ENCODE results near the gene FOXA2. TPM values are rescaled to one million over a fixed set of nuclear protein-coding genes. Genes with fewer than 3 reads are reported as not detected.
A peak's percentile ranks its signal among the peaks of the same experiment; 100 is the strongest.

The FOXA2 gene
- total and polyA plus RNA-seq, 2 donors: 0.02 TPM; not detected in 1

GRCh38 chr20:22575737-22576136 is 8.6 kb downstream of the FOXA2 start:
- no peaks in the 10 kb centered on the region for H3K36me3 ChIP-seq (ENCODE audit: control insufficient read depth in 2 of 2, insufficient read depth in 2 of 2, low read length in 1 of 2)
- H3K4me3 ChIP-seq (ENCODE audit: low read length in 2 of 2): no peak overlapping the region
- H3K27ac ChIP-seq (ENCODE audit: low read depth in 1 of 2, low read length in 1 of 2): no peak overlapping the region
- no peak for DNase-seq (ENCODE audit: low read depth in 6 of 9, low spot score in 9 of 9)
- H3K4me1 ChIP-seq (ENCODE audit: control insufficient read depth in 2 of 2, insufficient read depth in 2 of 2, low read length in 2 of 2): peaks cover 3 to 6% of the 10 kb centered on the region in 2 donors
- H3K27me3 ChIP-seq (ENCODE audit: control insufficient read depth in 2 of 2, insufficient read depth in 1 of 2, low read length in 1 of 2): peaks cover 86 to 95% of the 10 kb centered on the region in 2 donors
- H3K9me3 ChIP-seq (ENCODE audit: control insufficient read depth in 2 of 2, insufficient read depth in 1 of 2, low read length in 1 of 2): no peaks in the 10 kb centered on the region
- WGBS: 24% methylated on average over 4 of the region's 4 CpGs

- Histone ChIP-seq H3K4me1 (ENCODE audit: control insufficient read depth in 2 of 2, insufficient read depth in 2 of 2, low read length in 2 of 2) (peaks cover 3 to 6% of the 10 kb centered on the region in 2 donors), H3K27ac (ENCODE audit: low read depth in 1 of 2, low read length in 1 of 2) (no peak overlapping the region), H3K27me3 (ENCODE audit: control insufficient read depth in 2 of 2, insufficient read depth in 1 of 2, low read length in 1 of 2) (peaks cover 85 to 95% of the 10 kb centered on the region in 2 donors), H3K4me3 (ENCODE audit: low read length in 2 of 2) (no peak overlapping the region), H3K9me3 (ENCODE audit: control insufficient read depth in 2 of 2, insufficient read depth in 1 of 2, low read length in 1 of 2) (no peaks in the 10 kb centered on the region), H3K36me3 (ENCODE audit: control insufficient read depth in 2 of 2, insufficient read depth in 2 of 2, low read length in 1 of 2) (no peaks in the 10 kb centered on the region)
- peak in 2 of 9 donors; percentile 13 to 45 for DNase-seq (ENCODE audit: low read depth in 6 of 9, low spot score in 9 of 9)
- 23% methylated on average over 9 of the region's 9 CpGs for WGBS
These were observed 9.2 kb downstream of the FOXA2 start for GRCh38 chr20:22575087-22575721.

GRCh38 chr20:22574545-22575086 is 9.8 kb downstream of the FOXA2 start:
- Histone ChIP-seq H3K27me3 (ENCODE audit: control insufficient read depth in 2 of 2, insufficient read depth in 1 of 2, low read length in 1 of 2) (peaks cover 82 to 94% of the 10 kb centered on the region in 2 donors), H3K27ac (ENCODE audit: low read depth in 1 of 2, low read length in 1 of 2) (no peak overlapping the region), H3K36me3 (ENCODE audit: control insufficient read depth in 2 of 2, insufficient read depth in 2 of 2, low read length in 1 of 2) (no peaks in the 10 kb centered on the region), H3K4me3 (ENCODE audit: low read length in 2 of 2) (no peak overlapping the region), H3K9me3 (ENCODE audit: control insufficient read depth in 2 of 2, insufficient read depth in 1 of 2, low read length in 1 of 2) (no peaks in the 10 kb centered on the region), H3K4me1 (ENCODE audit: control insufficient read depth in 2 of 2, insufficient read depth in 2 of 2, low read length in 2 of 2) (peaks cover 3 to 6% of the 10 kb centered on the region in 2 donors)
- DNase-seq (ENCODE audit: low read depth in 6 of 9, low spot score in 9 of 9): no peak
- 40% methylated on average over 4 of the region's 4 CpGs for WGBS

GRCh38 chr20:22572491-22572890 is 11.9 kb downstream of the FOXA2 start:
- H3K9me3 ChIP-seq (ENCODE audit: control insufficient read depth in 2 of 2, insufficient read depth in 1 of 2, low read length in 1 of 2): no peaks in the 10 kb centered on the region
- H3K4me1 ChIP-seq (ENCODE audit: control insufficient read depth in 2 of 2, insufficient read depth in 2 of 2, low read length in 2 of 2): peaks cover 3 to 6% of the 10 kb centered on the region in 2 donors
- DNase-seq (ENCODE audit: low read depth in 6 of 9, low spot score in 9 of 9): no peak
- H3K27ac ChIP-seq (ENCODE audit: low read depth in 1 of 2, low read length in 1 of 2): no peak overlapping the region
- peaks cover 79 to 94% of the 10 kb centered on the region in 2 donors for H3K27me3 ChIP-seq (ENCODE audit: control insufficient read depth in 2 of 2, insufficient read depth in 1 of 2, low read length in 1 of 2)
- 14% methylated on average over 6 of the region's 6 CpGs for WGBS
- no peaks in the 10 kb centered on the region for H3K36me3 ChIP-seq (ENCODE audit: control insufficient read depth in 2 of 2, insufficient read depth in 2 of 2, low read length in 1 of 2)
- no peak overlapping the region for H3K4me3 ChIP-seq (ENCODE audit: low read length in 2 of 2)

GRCh38 chr20:22572023-22572422 is 12.3 kb downstream of the FOXA2 start:
- H3K9me3 ChIP-seq (ENCODE audit: control insufficient read depth in 2 of 2, insufficient read depth in 1 of 2, low read length in 1 of 2): no peaks in the 10 kb centered on the region
- DNase-seq (ENCODE audit: low read depth in 6 of 9, low spot score in 9 of 9): no peak
- no peaks in the 10 kb centered on the region for H3K36me3 ChIP-seq (ENCODE audit: control insufficient read depth in 2 of 2, insufficient read depth in 2 of 2, low read length in 1 of 2)
- no peak overlapping the region for H3K4me3 ChIP-seq (ENCODE audit: low read length in 2 of 2)
- peaks cover 79 to 94% of the 10 kb centered on the region in 2 donors for H3K27me3 ChIP-seq (ENCODE audit: control insufficient read depth in 2 of 2, insufficient read depth in 1 of 2, low read length in 1 of 2)
- peaks cover 3 to 6% of the 10 kb centered on the region in 2 donors for H3K4me1 ChIP-seq (ENCODE audit: control insufficient read depth in 2 of 2, insufficient read depth in 2 of 2, low read length in 2 of 2)
- WGBS: 20% methylated on average over 3 of the region's 3 CpGs
- no peak overlapping the region for H3K27ac ChIP-seq (ENCODE audit: low read depth in 1 of 2, low read length in 1 of 2)

- peaks cover 69 to 90% of the 10 kb centered on the region in 2 donors for H3K27me3 ChIP-seq (ENCODE audit: control insufficient read depth in 2 of 2, insufficient read depth in 1 of 2, low read length in 1 of 2)
- DNase-seq (ENCODE audit: low read depth in 6 of 9, low spot score in 9 of 9): no peak
- H3K36me3 ChIP-seq (ENCODE audit: control insufficient read depth in 2 of 2, insufficient read depth in 2 of 2, low read length in 1 of 2): no peaks in the 10 kb centered on the region
- WGBS: 20% methylated on average over 11 of the region's 11 CpGs
- no peaks in the 10 kb centered on the region for H3K9me3 ChIP-seq (ENCODE audit: control insufficient read depth in 2 of 2, insufficient read depth in 1 of 2, low read length in 1 of 2)
- H3K4me1 ChIP-seq (ENCODE audit: control insufficient read depth in 2 of 2, insufficient read depth in 2 of 2, low read length in 2 of 2): no peaks in the 10 kb centered on the region
- no peak overlapping the region for H3K27ac ChIP-seq (ENCODE audit: low read depth in 1 of 2, low read length in 1 of 2)
- H3K4me3 ChIP-seq (ENCODE audit: low read length in 2 of 2): no peak overlapping the region
These were observed 15.0 kb downstream of the FOXA2 start for GRCh38 chr20:22569353-22569752.

GRCh38 chr20:22568872-22569344 is 15.5 kb downstream of the FOXA2 start:
- WGBS: 6% methylated on average over 31 of the region's 31 CpGs
- H3K36me3 ChIP-seq (ENCODE audit: control insufficient read depth in 2 of 2, insufficient read depth in 2 of 2, low read length in 1 of 2): no peaks in the 10 kb centered on the region
- H3K9me3 ChIP-seq (ENCODE audit: control insufficient read depth in 2 of 2, insufficient read depth in 1 of 2, low read length in 1 of 2): no peaks in the 10 kb centered on the region
- no peaks in the 10 kb centered on the region for H3K4me1 ChIP-seq (ENCODE audit: control insufficient read depth in 2 of 2, insufficient read depth in 2 of 2, low read length in 2 of 2)
- DNase-seq (ENCODE audit: low read depth in 6 of 9, low spot score in 9 of 9): no peak
- H3K4me3 ChIP-seq (ENCODE audit: low read length in 2 of 2): no peak overlapping the region
- H3K27ac ChIP-seq (ENCODE audit: low read depth in 1 of 2, low read length in 1 of 2): no peak overlapping the region
- peaks cover 70 to 92% of the 10 kb centered on the region in 2 donors for H3K27me3 ChIP-seq (ENCODE audit: control insufficient read depth in 2 of 2, insufficient read depth in 1 of 2, low read length in 1 of 2)

GRCh38 chr20:22567944-22568871 is 16.2 kb downstream of the FOXA2 start:
- DNase-seq (ENCODE audit: low read depth in 6 of 9, low spot score in 9 of 9): no peak
- Histone ChIP-seq H3K9me3 (ENCODE audit: control insufficient read depth in 2 of 2, insufficient read depth in 1 of 2, low read length in 1 of 2) (no peaks in the 10 kb centered on the region), H3K4me1 (ENCODE audit: control insufficient read depth in 2 of 2, insufficient read depth in 2 of 2, low read length in 2 of 2) (no peaks in the 10 kb centered on the region), H3K27me3 (ENCODE audit: control insufficient read depth in 2 of 2, insufficient read depth in 1 of 2, low read length in 1 of 2) (peaks cover 65 to 94% of the 10 kb centered on the region in 2 donors), H3K4me3 (ENCODE audit: low read length in 2 of 2) (no peak overlapping the region), H3K27ac (ENCODE audit: low read depth in 1 of 2, low read length in 1 of 2) (no peak overlapping the region), H3K36me3 (ENCODE audit: control insufficient read depth in 2 of 2, insufficient read depth in 2 of 2, low read length in 1 of 2) (no peaks in the 10 kb centered on the region)
- 8% methylated on average over 57 of the region's 57 CpGs for whole genome bisulfite sequencing

Measured in thymus (tissue), 11 donors.